Stimulated activated CD4-positive, alpha-beta T cell treated with anti-CD3 and anti-CD28 coated beads, Interleukin-15, amount 100 ng/mL, for 48 hours (primary cell): Measurements from ENCODE around the gene CRBN.

Source experiments
- DNase-seq, 2 donors: peaks; one replicate each; pipeline ENCODE4 v3.0.0-alpha.2; 2020; ENCODE audit warnings: low read depth in 2 of 2

Gene CRBN

DNA sequence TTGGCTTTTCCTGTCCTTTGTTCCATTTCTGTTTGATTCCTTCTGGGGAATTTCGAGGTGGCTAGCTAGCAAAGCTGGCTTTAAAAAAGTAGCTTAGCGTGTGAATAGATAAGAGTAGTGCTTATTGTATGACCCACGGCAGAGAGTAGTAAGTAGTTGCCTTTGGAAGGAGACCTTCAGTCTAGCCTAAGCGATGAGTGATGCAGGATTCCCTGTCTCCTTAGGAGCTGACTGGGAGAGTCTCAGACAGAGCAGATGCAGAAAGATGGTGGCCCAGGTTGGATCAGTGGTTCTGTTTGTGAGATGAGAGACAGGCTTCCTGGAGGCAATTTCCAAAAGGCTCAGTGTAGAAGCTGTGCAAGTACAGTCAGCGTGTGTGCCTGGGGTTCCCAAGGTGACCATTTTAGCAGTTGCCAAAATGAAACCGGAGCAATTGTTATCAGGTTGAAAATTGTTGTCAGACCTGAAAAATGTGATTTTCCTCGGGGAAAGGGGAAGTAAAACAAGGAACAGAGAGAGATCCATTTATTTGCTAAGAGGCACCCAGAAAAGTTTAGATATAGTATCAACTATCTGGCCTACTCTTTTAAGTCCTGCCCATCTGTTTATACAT, 68.6 kb downstream of the CRBN start:
- DNase-seq: no peak

DNA sequence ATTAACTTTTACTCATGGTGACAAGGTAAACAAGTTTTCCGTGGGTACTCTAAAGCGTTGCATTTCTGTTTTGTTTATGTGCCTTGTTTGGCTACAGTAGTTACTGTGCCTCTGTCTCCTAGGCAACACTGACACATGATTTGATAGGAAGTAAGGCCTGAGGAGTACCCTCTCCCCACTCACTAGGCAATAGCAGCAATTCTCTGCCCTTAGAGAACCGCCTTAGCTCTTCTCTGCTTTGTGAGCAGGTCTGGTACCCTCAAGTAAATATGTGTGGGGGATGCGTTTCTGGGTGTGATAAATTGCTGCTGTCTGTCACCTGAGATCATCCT, 69.2 kb downstream of the CRBN start, which contains the start of gene IL5RA:
Gene IL5RA, minus strand, starts transcription at position 76 of the 332 bp plus-strand sequence. CDS start 5,390 bp downstream, outside the sequence.
- DNase-seq: no peak

DNA sequence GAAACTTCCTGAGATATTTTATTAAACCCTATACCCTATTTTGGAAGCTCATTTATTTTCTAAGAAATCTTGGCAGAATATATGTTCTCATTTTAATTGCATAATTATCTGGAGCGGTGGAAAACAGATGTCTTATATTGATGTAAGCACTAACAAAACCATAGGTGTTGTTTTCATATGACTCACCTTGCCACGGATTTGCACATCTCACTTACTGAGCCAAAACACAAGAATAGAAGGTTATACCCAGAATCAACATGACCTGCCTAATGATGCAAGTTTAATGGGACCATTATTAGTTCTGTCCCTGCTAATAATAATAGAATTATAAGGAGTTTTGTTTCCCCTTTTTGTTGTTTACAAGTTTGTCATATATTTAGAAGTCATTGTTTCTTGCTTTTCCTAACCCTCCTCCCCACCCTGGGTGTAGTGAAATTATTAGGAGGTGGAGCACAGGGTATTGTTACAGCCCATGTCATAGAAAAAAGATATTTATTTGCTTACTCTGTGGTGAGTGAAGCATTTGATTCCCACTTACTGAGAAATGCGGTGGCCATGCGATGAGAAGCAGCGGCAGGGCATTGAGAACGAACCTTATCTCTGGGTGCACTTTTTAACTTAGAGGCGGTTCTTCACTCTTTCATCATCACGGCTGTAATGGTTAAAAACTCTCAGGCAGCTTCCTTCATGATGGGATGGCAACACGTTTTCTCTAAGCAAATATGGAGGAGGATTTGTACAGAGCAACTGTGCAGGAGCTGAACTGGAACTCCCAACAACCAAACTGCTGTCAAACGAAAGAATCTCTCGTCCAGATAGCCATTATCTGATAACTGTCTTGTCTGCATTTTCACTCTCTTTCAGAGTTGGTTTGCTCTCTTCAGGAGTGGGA, 69.8 kb downstream of the CRBN start:
- no peak for DNase-seq

DNA sequence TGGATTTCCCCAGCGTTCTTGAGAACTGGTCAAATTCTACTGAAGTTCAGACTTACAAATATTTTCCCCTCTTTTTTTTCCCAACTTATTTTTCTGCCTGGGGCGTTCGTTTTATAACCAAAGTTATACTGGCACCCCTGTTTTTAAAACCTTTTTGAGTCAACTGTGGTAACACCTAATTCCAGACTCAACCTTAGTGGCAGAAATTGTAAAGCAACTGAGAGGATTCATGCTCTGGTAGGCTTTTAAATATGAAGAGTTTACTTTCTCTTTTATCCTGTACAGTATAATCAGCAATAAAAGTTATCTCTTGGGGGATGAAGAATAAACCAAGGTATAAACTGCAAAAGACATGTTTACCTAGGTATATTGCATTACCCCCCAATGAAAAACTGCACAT, 71.6 kb downstream of the CRBN start:
- DNase-seq: no peak

DNA sequence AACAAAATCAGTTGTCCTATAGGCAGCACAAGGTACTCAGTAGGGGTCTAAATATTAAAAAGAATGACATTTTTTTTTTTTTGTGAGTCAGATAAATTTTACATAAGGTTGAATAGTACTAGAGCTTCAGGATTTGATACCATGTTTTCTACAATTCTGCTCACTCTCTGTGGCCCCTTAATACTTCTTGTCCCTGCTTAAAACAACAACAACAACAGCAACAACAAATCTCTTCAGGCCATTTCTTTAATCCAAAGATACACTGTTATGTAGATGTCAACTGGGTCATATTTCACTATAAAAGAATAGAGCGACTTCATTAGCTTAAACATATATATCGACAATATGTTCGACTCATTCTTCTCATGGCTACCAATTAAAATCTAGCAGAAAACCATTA, 72.3 kb downstream of the CRBN start:
- DNase-seq: no peak

DNA sequence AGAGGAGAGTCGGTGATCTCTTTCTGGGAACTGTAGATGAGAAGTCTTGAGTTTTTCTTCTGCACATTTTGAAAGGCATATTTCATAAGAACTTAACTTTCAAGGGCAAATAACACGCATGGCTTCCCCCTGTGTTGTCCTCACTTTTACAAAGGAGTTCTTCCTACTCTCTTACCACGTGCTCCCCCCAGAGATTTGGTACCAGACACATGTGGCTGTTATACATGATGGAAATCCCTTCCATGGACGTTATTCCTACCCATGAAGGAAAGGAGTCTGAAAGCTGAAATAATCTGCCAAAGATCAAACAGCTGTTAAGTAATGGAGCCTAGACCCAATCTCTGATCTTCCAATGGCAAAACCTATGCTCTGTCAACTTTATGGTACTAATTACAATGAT, 73.7 kb downstream of the CRBN start:
- DNase-seq: no peak

DNA sequence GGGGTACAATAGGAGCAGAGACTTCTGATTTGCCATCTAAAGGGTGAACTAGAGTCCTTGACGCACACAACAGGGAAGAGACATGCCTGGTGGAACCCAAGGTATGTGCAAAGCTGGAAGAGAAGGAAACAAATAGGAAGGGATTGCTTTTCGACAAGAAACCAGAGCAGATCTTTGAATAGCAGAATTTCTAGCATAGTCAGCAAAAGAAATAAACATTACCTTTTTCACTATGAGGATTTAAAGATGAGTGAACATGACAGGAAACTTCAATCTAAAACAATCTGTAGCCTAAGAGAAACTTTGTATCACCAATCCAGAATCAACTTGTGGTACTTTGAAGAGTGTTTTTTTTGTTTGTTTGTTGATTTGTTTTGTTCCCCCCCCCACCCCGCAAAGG, 74.2 kb downstream of the CRBN start:
- DNase-seq: no peak

DNA sequence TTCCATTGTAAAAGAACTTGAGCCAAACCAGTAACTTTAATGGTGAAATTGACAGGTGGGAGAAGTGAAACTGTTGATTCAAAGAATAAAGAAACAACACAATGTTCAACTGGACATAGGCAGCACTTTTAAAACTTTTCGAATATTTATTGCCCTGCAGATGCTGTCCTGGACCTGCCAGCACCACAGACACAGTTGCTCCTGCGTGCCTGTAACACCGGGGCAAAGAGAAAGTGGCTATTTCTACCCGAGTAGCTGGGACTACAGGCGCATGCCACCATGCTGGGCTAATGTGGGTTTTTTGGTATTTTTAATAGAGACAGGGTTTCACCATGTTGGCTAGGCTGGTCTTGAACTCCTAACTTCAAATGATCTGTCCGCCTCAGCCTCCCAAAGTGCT, 76.7 kb downstream of the CRBN start:
- DNase-seq: no peak

DNA sequence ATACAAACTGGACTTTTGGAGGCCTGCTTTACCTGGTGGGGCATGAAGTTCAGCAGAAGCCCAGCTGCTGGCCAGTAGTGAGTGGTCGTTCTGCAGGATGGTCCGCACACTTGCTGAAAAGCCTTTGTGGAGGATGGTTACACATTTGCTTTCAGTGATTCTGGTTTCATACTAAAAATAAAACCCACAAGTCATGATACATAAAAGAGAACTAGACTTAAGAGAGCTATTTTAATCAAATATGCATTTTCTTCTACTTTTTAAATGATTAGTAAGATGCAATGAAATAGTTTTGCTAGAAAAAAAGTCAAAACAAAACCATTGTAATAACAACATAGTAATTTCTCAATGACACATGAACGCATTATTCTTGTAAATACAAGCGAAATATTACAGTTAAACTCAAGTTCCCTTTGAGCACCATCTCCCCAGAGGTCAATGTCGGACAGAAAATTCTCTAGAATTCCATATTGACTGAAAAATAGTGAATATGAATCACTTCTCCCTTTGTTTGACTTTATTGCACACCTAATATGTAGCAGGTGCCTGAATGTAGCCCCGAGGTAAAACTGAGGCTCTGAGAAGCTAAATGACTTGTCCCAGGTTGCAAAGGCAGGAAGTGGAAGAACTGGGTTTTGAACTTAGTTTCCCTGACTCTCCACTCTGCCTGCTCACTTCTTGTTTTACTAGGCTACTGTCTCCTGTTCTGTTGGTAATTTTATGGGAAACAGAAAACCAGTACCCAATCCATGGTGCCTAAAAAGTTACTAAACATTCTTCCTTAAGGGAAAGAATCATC, 77.6 kb downstream of the CRBN start:
- no peak for DNase-seq
